ENCODE data around the gene QDPR. TPM values are rescaled to one million over a fixed set of nuclear protein-coding genes. Genes with fewer than 3 reads are reported as not detected.

Gene QDPR
- total RNA-seq, 1 donor from 2014 or later, result 16.2 TPM

- no peaks in the 10 kb centered on the region for H3K9me3 ChIP-seq
- no peak for DNase-seq (ENCODE audit: extremely low spot score in 2 of 2)
- H3K36me3 ChIP-seq, result no peaks in the 10 kb centered on the region
- no peak overlapping the region for H3K4me3 ChIP-seq
- H3K27ac ChIP-seq, result no peak overlapping the region
- H3K27me3 ChIP-seq, result no peaks in the 10 kb centered on the region
- no peaks in the 10 kb centered on the region for H3K4me1 ChIP-seq
- TF ChIP-seq POLR2A (IDR thresholded peaks at IDR 0.05), result no peak
- no peak for TF ChIP-seq POLR2AphosphoS5 (IDR thresholded peaks at IDR 0.05; ENCODE audit: insufficient read depth in 1 of 2, low read depth in 1 of 2)
- no peak for TF ChIP-seq CTCF (IDR thresholded peaks at IDR 0.05)
- intact Hi-C loops (cut with DNase I), result no loop called here
These were observed 9.7 kb upstream of the QDPR start for GRCh38 chr4:17521595-17521994.

GRCh38 chr4:17517664-17518063, 5.8 kb upstream of the QDPR start:
- intact Hi-C loops (cut with DNase I), result no loop called here

GRCh38 chr4:17516980-17517379, 5.1 kb upstream of the QDPR start:
- no peak overlapping the region for H3K4me3 ChIP-seq
- H3K27me3 ChIP-seq, result no peaks in the 10 kb centered on the region
- intact Hi-C loops (cut with DNase I), result no loop called here
- no peaks in the 10 kb centered on the region for H3K4me1 ChIP-seq
- no peaks in the 10 kb centered on the region for H3K36me3 ChIP-seq
- DNase-seq (ENCODE audit: extremely low spot score in 2 of 2), result no peak
- no peak overlapping the region for H3K27ac ChIP-seq
- no peaks in the 10 kb centered on the region for H3K9me3 ChIP-seq
- TF ChIP-seq POLR2A (IDR thresholded peaks at IDR 0.05), result no peak
- no peak for TF ChIP-seq CTCF (IDR thresholded peaks at IDR 0.05)
- TF ChIP-seq POLR2AphosphoS5 (IDR thresholded peaks at IDR 0.05; ENCODE audit: insufficient read depth in 1 of 2, low read depth in 1 of 2), result no peak

More at GRCh38 chr4:17517664-17518063, 5.8 kb upstream of the QDPR start:
- TF ChIP-seq CTCF (IDR thresholded peaks at IDR 0.05) (no peak), POLR2A (IDR thresholded peaks at IDR 0.05) (no peak), POLR2AphosphoS5 (IDR thresholded peaks at IDR 0.05; ENCODE audit: insufficient read depth in 1 of 2, low read depth in 1 of 2) (no peak)
- H3K9me3 ChIP-seq, result no peaks in the 10 kb centered on the region
- H3K4me3 ChIP-seq, result no peak overlapping the region
- H3K27me3 ChIP-seq, result no peaks in the 10 kb centered on the region
- no peak for DNase-seq (ENCODE audit: extremely low spot score in 2 of 2)
- H3K27ac ChIP-seq, result no peak overlapping the region
- H3K4me1 ChIP-seq, result no peaks in the 10 kb centered on the region
- no peaks in the 10 kb centered on the region for H3K36me3 ChIP-seq

- TF ChIP-seq CTCF (IDR thresholded peaks at IDR 0.05) (no peak), POLR2AphosphoS5 (IDR thresholded peaks at IDR 0.05; ENCODE audit: insufficient read depth in 1 of 2, low read depth in 1 of 2) (no peak), POLR2A (IDR thresholded peaks at IDR 0.05) (no peak)
- intact Hi-C loops (cut with DNase I), result no loop called here
- H3K4me1 ChIP-seq, result peaks cover 4% of the 10 kb centered on the region
- H3K36me3 ChIP-seq, result no peaks in the 10 kb centered on the region
- H3K27me3 ChIP-seq, result no peaks in the 10 kb centered on the region
- DNase-seq (ENCODE audit: extremely low spot score in 2 of 2), result no peak
- no peak overlapping the region for H3K27ac ChIP-seq
- no peaks in the 10 kb centered on the region for H3K9me3 ChIP-seq
- H3K4me3 ChIP-seq, result no peak overlapping the region
These were observed 3.8 kb upstream of the QDPR start for GRCh38 chr4:17515445-17516407.

GRCh38 chr4:17514865-17515264, 3.0 kb upstream of the QDPR start, which contains the start of gene CLRN2:
CLRN2 (plus strand) TSS chr4:17515165; CDS start chr4:17515267, 102 bp downstream.
- Histone ChIP-seq H3K4me1 (peaks cover 12% of the 10 kb centered on the region), H3K4me3 (no peak within 1 kb of the TSS), H3K36me3 (no peaks in the 10 kb centered on the region), H3K27ac (no peak within 1 kb of the TSS), H3K27me3 (no peaks in the 10 kb centered on the region), H3K9me3 (no peaks in the 10 kb centered on the region)
- intact Hi-C loops (cut with DNase I), result no loop called here
- DNase-seq (ENCODE audit: extremely low spot score in 2 of 2), result no peak
- TF ChIP-seq POLR2A (IDR thresholded peaks at IDR 0.05), result no peak
- no peak for TF ChIP-seq CTCF (IDR thresholded peaks at IDR 0.05)
- TF ChIP-seq POLR2AphosphoS5 (IDR thresholded peaks at IDR 0.05; ENCODE audit: insufficient read depth in 1 of 2, low read depth in 1 of 2), result no peak
